GM21825 (cell line): ENCODE measurements around the gene UQCRC1.

Source experiments
- ATAC-seq: cut with Tn5 transposase; IDR thresholded peaks from one replicate; pipeline ENCODE4 v1.9.1; 2021; ENCODE audit warnings: mild to moderate bottlenecking, moderate library complexity; ENCODE audit not compliant: unreplicated experiment

Gene UQCRC1

GRCh38 chr3:48633743-48634142 lies 24.3 kb upstream of the UQCRC1 start:
- ATAC-seq, result no peak

GRCh38 chr3:48633256-48633655 lies 23.8 kb upstream of the UQCRC1 start:
- no peak for ATAC-seq

GRCh38 chr3:48631516-48632448 lies 22.3 kb upstream of the UQCRC1 start:
- ATAC-seq, result no peak

GRCh38 chr3:48630833-48631232 lies 21.4 kb upstream of the UQCRC1 start:
- no peak for ATAC-seq

GRCh38 chr3:48630407-48630806 lies 21.0 kb upstream of the UQCRC1 start:
- no peak for ATAC-seq

- ATAC-seq, result no peak
These were observed 20.4 kb upstream of the UQCRC1 start for GRCh38 chr3:48629894-48630293.

- no peak for ATAC-seq
These were observed 19.0 kb upstream of the UQCRC1 start for GRCh38 chr3:48628277-48629017.

- ATAC-seq, result no peak
These were observed 16.2 kb upstream of the UQCRC1 start for GRCh38 chr3:48625600-48625999.

- no peak for ATAC-seq
These were observed 15.3 kb upstream of the UQCRC1 start for GRCh38 chr3:48624767-48625166.

- ATAC-seq, result no peak
These were observed 14.6 kb upstream of the UQCRC1 start for GRCh38 chr3:48623851-48624547.

- no peak for ATAC-seq
These were observed 12.0 kb upstream of the UQCRC1 start, which contains the start of gene TMEM89 for GRCh38 chr3:48621461-48621869. Gene TMEM89 (minus strand): TSS chr3:48621769. CDS start chr3:48621756, 13 bp downstream.

GRCh38 chr3:48619541-48620524 lies 10.4 kb upstream of the UQCRC1 start:
- no peak for ATAC-seq

- ATAC-seq, result no peak
These were observed 8.1 kb upstream of the UQCRC1 start for GRCh38 chr3:48617559-48617958.

GRCh38 chr3:48614044-48614443 lies 4.6 kb upstream of the UQCRC1 start:
- no peak for ATAC-seq

GRCh38 chr3:48612309-48612708 lies 2.9 kb upstream of the UQCRC1 start:
- ATAC-seq, result no peak

- no peak for ATAC-seq
These were observed 1.9 kb downstream of the UQCRC1 start for GRCh38 chr3:48607519-48607918.

- ATAC-seq, result no peak
These were observed 7.8 kb downstream of the UQCRC1 start for GRCh38 chr3:48601622-48601994.

GRCh38 chr3:48600711-48601621 lies 8.5 kb downstream of the UQCRC1 start:
- ATAC-seq, result no peak
